HG03439 (cell line): ENCODE results near the gene CAST.
"Not testable (repeated sequence)": the region's sequence is repeated elsewhere in the genome, so short reads cannot be mapped to it uniquely, and the experiment has no call there.

Experiments used
- ATAC-seq: cut with Tn5 transposase; IDR thresholded peaks from one replicate; pipeline ENCODE4 v1.9.1; 2021; ENCODE audit warnings: mild to moderate bottlenecking, moderate library complexity; ENCODE audit not compliant: unreplicated experiment

The CAST gene

DNA sequence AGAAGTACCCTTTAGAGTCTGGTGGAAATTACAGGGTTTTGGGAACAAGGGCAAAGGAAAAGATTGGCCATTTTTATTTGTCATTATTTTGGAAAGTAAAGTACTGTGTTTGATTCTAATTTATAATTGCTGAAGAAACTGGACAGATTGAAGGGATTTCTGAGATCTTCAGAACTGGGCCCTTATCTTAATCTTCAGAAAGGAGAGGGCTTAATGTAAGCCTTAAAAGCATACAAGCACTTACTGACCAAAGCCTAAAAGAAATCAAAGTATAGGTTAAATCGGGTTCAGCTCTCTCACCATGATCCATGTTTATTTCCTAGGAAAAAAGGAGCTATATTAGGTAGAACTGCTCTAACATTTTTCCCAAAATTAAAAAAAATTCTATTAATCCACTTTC, 109.9 kb downstream of the CAST start:
- ATAC-seq = no peak

GRCh38 chr5:96772542-96772941, 110.4 kb downstream of the CAST start:
- ATAC-seq = no peak

- ATAC-seq = no peak
Measured at GRCh38 chr5:96775050-96775449, 112.9 kb downstream of the CAST start.

DNA sequence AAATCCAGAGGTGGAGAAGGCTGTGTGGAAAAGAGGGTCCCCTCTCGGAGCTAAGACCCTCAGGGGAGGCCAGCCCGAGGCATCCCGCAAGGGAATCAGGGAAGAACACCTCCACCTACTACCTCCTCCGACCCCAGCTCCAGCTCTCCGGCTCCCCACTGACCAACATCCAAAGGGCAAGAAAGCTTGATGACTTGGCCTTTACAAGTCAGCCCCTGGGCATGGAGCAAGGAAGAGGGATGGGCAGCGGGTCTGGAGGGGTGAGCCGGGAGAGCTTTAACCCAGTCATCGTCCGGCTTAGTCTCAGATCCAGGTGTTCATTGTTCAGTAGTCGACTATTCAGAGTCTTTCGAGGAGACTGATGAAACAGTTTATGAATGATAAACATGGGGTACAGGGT, 113.5 kb downstream of the CAST start:
- no peak for ATAC-seq

GRCh38 chr5:96776621-96777020, 114.4 kb downstream of the CAST start:
- no peak for ATAC-seq

DNA sequence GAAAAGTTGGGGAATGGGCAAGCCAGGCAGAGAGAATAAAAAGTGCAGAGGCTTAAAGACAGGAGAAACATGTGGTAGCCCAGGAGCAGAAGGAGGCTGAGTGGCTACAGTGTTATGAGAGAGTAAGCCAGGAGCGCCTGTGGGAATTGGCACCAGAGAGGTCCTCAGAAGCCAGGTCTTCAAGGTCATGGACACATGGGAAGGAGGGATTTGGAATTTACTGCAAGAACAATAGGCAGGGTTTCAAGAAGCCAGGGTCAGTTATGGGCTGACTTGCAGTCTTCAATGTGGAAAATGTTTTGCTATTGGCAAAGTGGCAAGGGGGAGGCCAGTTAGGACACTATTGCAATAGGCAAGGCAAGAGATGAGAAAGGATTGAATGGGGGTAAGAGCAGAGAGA, 116.2 kb downstream of the CAST start:
- no peak for ATAC-seq

GRCh38 chr5:96780626-96781025, 118.5 kb downstream of the CAST start:
- ATAC-seq = no peak

DNA sequence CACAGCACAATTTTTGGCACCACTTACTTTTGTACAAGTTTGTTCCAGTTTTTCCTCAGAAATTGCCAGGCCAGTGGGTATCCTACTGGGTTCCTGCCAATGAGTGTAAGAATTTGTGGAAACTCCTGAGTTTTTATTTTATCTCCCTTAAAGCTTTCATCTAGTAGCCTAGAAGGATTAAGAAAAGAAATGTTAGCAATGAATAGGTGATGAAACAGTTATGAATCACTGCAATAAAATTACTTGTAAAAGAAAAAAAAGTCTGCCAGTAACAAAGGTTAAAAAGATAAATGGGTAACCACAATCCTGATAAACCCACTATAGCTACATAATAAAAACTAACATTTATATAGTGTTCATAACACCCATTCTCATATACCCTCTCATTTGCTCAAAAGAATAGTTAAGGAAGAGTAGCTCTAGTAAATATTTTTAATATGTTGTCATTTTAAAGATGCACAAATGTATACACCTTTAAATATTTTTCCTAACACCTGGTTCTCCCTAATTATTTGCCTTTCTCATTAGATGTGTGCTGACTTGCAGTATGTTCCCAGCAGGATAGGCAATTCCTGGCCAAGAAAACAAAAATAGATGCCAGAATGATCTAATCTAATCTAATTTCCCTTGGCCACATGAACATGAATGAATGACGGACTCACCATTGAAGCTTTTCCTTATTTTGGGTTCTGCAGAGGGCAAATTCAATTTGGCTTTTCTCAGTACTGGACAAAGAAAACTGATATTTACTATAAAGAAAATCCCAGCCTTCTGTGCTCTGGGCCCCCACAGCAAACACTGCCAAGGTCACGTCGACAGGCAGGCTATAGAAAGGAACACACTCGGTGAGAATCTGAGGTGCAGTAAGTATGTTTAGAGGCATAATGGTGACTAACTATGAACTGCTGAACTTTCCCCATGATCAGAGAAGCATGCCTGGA, 119.1 kb downstream of the CAST start:
- ATAC-seq = no peak

- no peak for ATAC-seq
Measured at GRCh38 chr5:96783326-96783725, 121.2 kb downstream of the CAST start.

DNA sequence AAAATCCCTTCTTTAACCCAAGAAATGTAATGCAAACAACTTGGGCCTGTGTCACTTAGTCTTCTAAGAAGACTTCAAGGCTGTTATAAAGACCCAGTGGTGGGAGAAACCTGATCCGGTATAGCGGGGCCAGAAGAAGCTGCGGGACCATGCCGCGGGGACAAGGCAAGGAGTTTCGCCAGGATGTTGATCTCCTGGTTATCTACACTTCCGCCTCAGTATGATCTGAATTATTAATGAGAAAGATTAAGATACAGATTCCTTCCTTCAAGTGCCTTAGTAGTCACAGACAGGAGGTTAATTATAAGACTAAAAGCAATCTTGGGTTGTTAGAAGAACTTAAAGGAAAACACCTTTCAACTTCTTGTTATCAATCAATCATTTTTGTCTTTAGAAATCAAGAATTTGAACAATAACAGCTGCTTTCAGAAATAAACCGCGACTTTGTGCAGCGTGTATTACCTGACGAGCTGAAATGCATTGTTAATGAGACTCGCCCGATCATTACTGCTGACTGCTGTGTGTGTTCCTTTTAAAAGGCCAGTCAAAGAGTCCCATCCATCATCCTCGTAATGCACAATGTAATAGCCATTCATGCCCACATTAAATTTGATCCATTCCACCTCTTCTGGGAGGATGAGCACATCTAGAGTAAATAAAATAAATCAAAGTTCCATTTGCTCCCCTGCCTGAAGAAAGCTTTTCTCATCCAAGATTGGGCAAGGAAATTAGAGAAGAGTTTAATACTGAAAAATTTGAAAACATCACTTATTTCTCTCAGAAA, 123.3 kb downstream of the CAST start:
- no peak for ATAC-seq

DNA sequence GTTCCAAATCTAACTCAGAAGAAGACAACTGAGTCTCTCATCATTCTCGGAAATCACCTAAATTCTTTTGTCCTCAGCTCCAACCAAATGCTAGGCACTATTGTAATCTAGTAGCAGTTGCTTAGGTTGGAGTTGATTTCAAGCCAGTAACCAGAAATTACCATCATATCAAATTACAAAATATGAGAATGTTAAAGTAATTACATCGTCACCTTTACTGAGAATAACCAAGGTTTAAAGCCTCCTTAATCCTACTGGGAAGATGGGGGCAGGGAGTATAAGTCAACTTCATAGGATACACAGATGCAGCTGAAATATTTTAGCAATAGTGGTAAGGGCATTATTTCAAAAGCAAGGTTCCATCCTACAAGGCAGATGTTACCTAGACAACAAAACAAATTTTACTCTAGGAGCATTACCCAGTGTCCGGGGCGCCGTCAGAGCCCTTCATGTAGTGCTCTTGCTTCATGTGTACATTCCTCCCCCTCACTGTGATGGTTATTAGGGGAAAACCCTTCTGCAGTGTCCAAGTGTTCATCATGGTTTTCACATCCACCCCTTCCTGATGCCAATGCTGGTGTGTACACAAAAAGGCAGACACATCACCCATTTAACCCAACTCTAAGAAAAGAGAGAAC, 126.1 kb downstream of the CAST start:
- no peak for ATAC-seq

- ATAC-seq = no peak
Measured at GRCh38 chr5:96789794-96790330, 127.7 kb downstream of the CAST start.

DNA sequence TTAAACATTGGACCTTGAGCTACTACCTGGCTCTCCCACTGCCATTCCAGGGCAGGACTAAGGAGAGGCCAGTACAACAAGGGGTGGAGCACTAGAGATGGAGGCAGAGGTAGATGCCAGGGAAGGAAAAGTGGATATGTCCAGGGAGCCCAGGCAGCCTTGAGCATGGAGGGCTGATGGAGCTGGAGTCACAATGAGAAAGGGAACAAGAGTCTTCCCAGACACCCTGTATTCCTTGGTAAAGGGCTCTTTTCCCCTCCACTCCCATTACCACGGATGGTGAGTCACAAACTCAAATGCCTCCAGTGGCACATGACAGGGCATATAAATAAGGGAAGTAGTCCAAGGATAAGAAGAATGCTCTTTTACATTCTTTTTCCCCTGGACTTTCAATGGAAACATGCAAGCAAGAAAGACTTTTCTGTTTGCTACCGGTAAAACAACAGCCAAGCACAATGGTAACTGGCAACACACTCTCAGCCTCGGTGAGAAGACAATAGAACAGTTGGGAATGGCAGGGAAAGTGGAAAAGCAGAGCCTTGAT, 128.9 kb downstream of the CAST start:
- no peak for ATAC-seq

- no peak for ATAC-seq
Measured at GRCh38 chr5:96794757-96795156, 132.6 kb downstream of the CAST start.

GRCh38 chr5:96795626-96796025, 133.4 kb downstream of the CAST start:
- ATAC-seq = no peak

GRCh38 chr5:96796434-96796833, 134.3 kb downstream of the CAST start:
- no peak for ATAC-seq

GRCh38 chr5:96801718-96802117, 139.5 kb downstream of the CAST start:
- ATAC-seq = not testable (repeated sequence)

DNA sequence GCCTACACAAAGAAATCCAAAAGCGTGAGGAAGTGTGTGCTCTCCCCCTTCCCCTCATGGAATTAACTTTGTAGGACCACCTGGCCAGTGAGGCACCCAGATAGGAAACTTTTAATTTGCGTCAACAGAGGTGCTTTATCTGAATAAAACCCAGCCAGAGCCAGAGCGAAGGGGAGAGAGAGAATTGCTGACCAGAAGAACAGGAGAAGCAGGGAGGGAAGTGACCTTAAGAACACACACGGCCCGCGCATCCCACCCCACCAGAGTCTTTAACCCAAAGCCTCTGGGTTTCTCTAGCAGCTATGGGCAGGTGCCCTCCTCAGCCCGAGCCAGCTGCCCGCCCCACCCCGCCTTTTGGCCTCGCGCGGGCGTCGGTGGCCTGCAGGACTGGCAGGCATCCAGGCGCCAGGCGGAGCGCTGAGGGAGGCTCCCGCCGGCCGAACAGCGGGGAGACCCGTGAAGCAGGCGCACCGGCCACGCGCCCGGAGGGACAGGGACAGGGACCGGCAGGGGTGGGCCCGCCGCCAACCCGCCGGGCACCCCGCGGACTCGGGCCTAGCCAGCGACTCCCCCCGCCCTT, 145.0 kb downstream of the CAST start:
- peak; percentile 38 for ATAC-seq

DNA sequence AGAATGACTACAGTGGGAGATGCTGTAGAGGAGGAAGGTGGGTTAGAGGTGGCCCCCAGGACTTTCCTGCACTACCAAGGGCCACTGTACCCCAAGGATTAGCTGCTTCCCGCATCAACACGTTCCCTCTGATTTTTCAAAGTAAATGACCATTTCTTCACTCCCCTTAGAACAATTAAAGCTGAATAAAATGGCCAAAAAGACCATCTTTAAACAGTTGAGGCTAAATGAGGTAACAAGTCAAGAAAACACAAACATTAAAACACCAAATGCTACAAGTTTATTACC, 146.3 kb downstream of the CAST start:
- no peak for ATAC-seq

DNA sequence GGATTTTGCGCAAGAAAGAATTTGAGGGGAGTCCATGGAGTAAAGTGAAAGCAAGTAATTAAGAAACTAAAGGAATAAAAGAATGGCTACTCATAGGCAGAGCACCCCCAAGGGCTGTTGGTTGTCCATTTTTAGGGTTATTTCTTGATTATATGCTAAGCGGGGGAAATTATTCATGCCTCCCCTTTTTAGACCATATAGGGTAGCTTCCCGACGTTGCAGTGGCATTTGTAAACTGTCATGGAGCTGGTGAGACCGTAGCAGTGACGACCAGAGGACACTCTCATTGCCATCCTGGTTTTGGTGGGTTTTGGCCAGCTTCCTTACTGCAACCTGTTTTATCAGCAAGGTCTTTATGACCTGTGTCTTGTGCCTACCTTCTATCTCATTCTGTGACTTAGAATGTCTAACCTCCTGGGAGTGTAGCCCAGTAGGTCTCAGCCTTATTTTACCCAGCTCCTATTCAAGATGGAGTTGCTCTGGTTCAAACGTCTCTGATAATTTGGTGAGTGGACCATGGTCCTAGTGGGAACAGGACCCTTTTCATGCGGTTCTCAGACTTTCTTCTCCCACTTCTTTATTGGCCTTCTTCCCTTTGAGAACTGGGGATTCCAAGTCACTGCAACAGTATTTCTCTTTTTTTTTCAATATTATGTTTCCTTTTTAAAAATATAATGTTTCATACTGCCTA, 146.8 kb downstream of the CAST start:
- ATAC-seq = no peak
